Glomerular endothelial cell (primary cell): ENCODE measurements around the gene OR56B1. TPM values are rescaled to one million over a fixed set of nuclear protein-coding genes. Genes with fewer than 3 reads are reported as not detected.

Experiments
- DNase-seq: peaks from one replicate; pipeline ENCODE4 v3.0.0-alpha.2; 2011; ENCODE audit warnings: low read depth, low spot score; ENCODE audit errors: extremely low read depth
- total RNA-seq: library from RNA; depleted of rRNA; stranded (reverse); fragments of >200 nt; gene quantifications from 2 replicates; pipeline ENCODE4 v1.2.3, GENCODE V29; 2015

OR56B1 gene
- total RNA-seq, 1 donor from 2014 or later = not detected

GRCh38 chr11:5726351-5726750, 9.9 kb upstream of the OR56B1 start:
- no peak for DNase-seq

GRCh38 chr11:5727691-5728090, 8.6 kb upstream of the OR56B1 start:
- no peak for DNase-seq

GRCh38 chr11:5737091-5737490, 843 bp downstream of the OR56B1 start:
- DNase-seq = no peak

GRCh38 chr11:5737670-5738392, 1.6 kb downstream of the OR56B1 start:
- DNase-seq = no peak

- no peak for DNase-seq
These were observed 2.2 kb downstream of the OR56B1 start for GRCh38 chr11:5738431-5738830.

GRCh38 chr11:5746614-5747013, 10.4 kb downstream of the OR56B1 start:
- no peak for DNase-seq

- no peak for DNase-seq
These were observed 13.6 kb downstream of the OR56B1 start for GRCh38 chr11:5749836-5750235.

GRCh38 chr11:5753943-5754342, 17.7 kb downstream of the OR56B1 start, which contains the start of gene OR52N4:
Gene OR52N4, plus strand, starts transcription at chr11:5754243. Its CDS starts 498 bp downstream, at chr11:5754741.
- DNase-seq = no peak

- DNase-seq = no peak
These were observed 30.8 kb downstream of the OR56B1 start for GRCh38 chr11:5767056-5767455.

GRCh38 chr11:5783255-5783654, 47.0 kb downstream of the OR56B1 start, which contains the start of gene OR52N5:
Gene OR52N5, minus strand, starts transcription at chr11:5783355. Its CDS starts 4,721 bp downstream, at chr11:5778634.
- DNase-seq = no peak

Other genes with a start within 250 kb of the OR56B1 start
- gene OR52D1, start 247.8 kb upstream of the OR56B1 start, total RNA-seq = not detected in 2 replicates
- gene UBQLN3, start 226.5 kb upstream of the OR56B1 start, total RNA-seq = not detected in 2 replicates
- 0.24 and 0.53 TPM in 2 replicates for gene UBQLNL, start 219.7 kb upstream of the OR56B1 start, total RNA-seq
- not detected in 2 replicates for gene OR52H1, start 187.9 kb upstream of the OR56B1 start, total RNA-seq
- gene OR52B6, start 155.6 kb upstream of the OR56B1 start, total RNA-seq = not detected in 2 replicates
- 1.5 and 5.1 TPM in 2 replicates for gene TRIM6, start 139.8 kb upstream of the OR56B1 start, total RNA-seq
- gene TRIM34, start 111.4 kb upstream of the OR56B1 start, total RNA-seq = 9.2 and 12.1 TPM in 2 replicates
- 42.2 and 53.9 TPM in 2 replicates for gene TRIM5, start 51.4 kb upstream of the OR56B1 start, total RNA-seq
- gene TRIM22, start 46.7 kb upstream of the OR56B1 start, total RNA-seq = 67.7 and 128 TPM in 2 replicates
- gene OR52N4, start 17.8 kb downstream of the OR56B1 start, total RNA-seq = not detected in 2 replicates
- not detected in 2 replicates for gene OR52N5, start 46.9 kb downstream of the OR56B1 start, total RNA-seq
- gene OR52N1, start 54.8 kb downstream of the OR56B1 start, total RNA-seq = not detected in 2 replicates
- gene OR52N2, start 72.5 kb downstream of the OR56B1 start, total RNA-seq = not detected in 2 replicates
- gene OR52E6, start 105.4 kb downstream of the OR56B1 start, total RNA-seq = not detected in 2 replicates
- gene OR52E8, start 121.2 kb downstream of the OR56B1 start, total RNA-seq = not detected in 2 replicates
- not detected in 2 replicates for gene OR52E4, start 144.2 kb downstream of the OR56B1 start, total RNA-seq
- gene OR52E5, start 156.8 kb downstream of the OR56B1 start, total RNA-seq = not detected in 2 replicates
- gene OR56A3, start 205.8 kb downstream of the OR56B1 start, total RNA-seq = not detected in 2 replicates
- not detected in 2 replicates for gene OR56A5, start 232.0 kb downstream of the OR56B1 start, total RNA-seq